ENCODE measurements around the gene GAK.

DNA sequence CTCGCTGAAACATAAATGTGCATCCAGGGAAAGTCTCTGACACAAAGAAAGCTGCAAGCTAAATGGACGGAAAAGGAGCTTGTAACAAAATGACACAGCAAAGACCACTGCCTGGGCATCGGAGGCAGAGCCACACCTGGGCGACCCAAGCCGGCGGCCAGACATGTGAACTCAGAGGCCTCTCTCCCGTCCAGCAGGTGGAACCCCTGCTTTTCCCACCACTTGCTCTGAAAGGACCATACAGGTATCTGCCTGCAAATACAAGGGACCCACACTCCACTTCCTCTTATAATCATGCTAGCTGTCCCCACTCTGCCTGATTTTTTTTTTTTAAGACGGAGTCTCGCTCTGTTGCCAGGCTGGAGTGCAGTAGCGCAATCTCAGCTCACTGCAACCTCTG, 118.2 kb downstream of the GAK start:
- no peak for TF ChIP-seq CTCF (IDR thresholded peaks at IDR 0.05)
- TF ChIP-seq POLR2A (IDR thresholded peaks at IDR 0.05): no peak

Data from right lobe of liver (tissue), 4 donors.